GM12891 (cell line): Measurements from ENCODE around the gene FAM53A.

Source experiments
- PAX5 ChIP-seq: IDR thresholded peaks from 2 replicates; pipeline ENCODE4 v1.6.1; 2011; ENCODE audit warnings: low read length, moderate library complexity, mild to moderate bottlenecking; ENCODE audit not compliant: insufficient read depth, severe bottlenecking
- POLR2A ChIP-seq: IDR thresholded peaks from 2 replicates; pipeline ENCODE4 v1.6.1; 2011; ENCODE audit warnings: low read depth, low read length, control low read depth
- POLR2AphosphoS5 ChIP-seq: IDR thresholded peaks from 2 replicates; pipeline ENCODE4 v1.6.1; 2011; ENCODE audit warnings: low read depth, low read length, control low read depth
- SPI1 ChIP-seq: IDR thresholded peaks from 2 replicates; pipeline ENCODE4 v1.6.1; 2011; ENCODE audit warnings: low read depth, low read length, control low read depth
- TAF1 ChIP-seq: IDR thresholded peaks from 2 replicates; pipeline ENCODE4 v1.6.1; 2011; ENCODE audit warnings: low read depth, low read length, control low read depth

GRCh38 chr4:1626151-1626550, 58.0 kb downstream of the FAM53A start:
- TF ChIP-seq POLR2AphosphoS5 (no peak), POLR2A (no peak), PAX5 (no peak), SPI1 (no peak), TAF1 (no peak)
